ENCODE data around the gene IL1R1. TPM values are rescaled to one million over a fixed set of nuclear protein-coding genes. Genes with fewer than 3 reads are reported as not detected.

IL1R1 gene
- polyA plus RNA-seq, 1 donor from 2014 or later: not detected

GRCh38 chr2:102099536-102100298, 42.8 kb upstream of the IL1R1 start:
- Histone ChIP-seq H3K4me2 (ENCODE audit: low read length) (no peak overlapping the region), H3K4me3 (ENCODE audit: low read length) (no peak overlapping the region), H3K79me2 (replicated peaks; ENCODE audit: insufficient read depth, low read length) (no peaks in the 10 kb centered on the region), H3K9ac (ENCODE audit: low read length) (no peak overlapping the region), H3K9me2 (ENCODE audit: insufficient read depth, low read length) (no peaks in the 10 kb centered on the region), H3K27me3 (ENCODE audit: insufficient read depth, low read depth, low read length) (no peaks in the 10 kb centered on the region), H3K9me3 (ENCODE audit: low read length) (no peaks in the 10 kb centered on the region), H3K36me3 (ENCODE audit: insufficient read depth, low read length) (no peaks in the 10 kb centered on the region), H3F3A (ENCODE audit: insufficient read depth, low read length, poor library complexity, severe bottlenecking) (no peaks in the 10 kb centered on the region), H2AFZ (ENCODE audit: low read depth, low read length) (no peak overlapping the region), H3K27ac (ENCODE audit: low read length) (no peak overlapping the region), H4K20me1 (ENCODE audit: insufficient read depth) (no peaks in the 10 kb centered on the region)
- TF ChIP-seq MXI1 (conservative IDR thresholded peaks at IDR 0.05; ENCODE audit: poor library complexity, severe bottlenecking) (no peak), EZH2 (IDR thresholded peaks at IDR 0.05; ENCODE audit: borderline replicate concordance, insufficient read depth, low read length, poor library complexity, severe bottlenecking) (no peak), EP300 (conservative IDR thresholded peaks at IDR 0.05; ENCODE audit: poor library complexity, severe bottlenecking) (no peak), RAD21 (conservative IDR thresholded peaks at IDR 0.05) (no peak), SMC3 (conservative IDR thresholded peaks at IDR 0.05; ENCODE audit: poor library complexity) (no peak), TAF1 (IDR thresholded peaks at IDR 0.05; ENCODE audit: low read depth) (no peak), POLR2AphosphoS5 (IDR thresholded peaks at IDR 0.05) (no peak), CTCF (IDR thresholded peaks at IDR 0.05; ENCODE audit: poor library complexity, severe bottlenecking) (no peak), REST (IDR thresholded peaks at IDR 0.05; ENCODE audit: borderline replicate concordance) (no peak)

GRCh38 chr2:102100371-102101096, 42.0 kb upstream of the IL1R1 start:
- no peaks in the 10 kb centered on the region for H3K9me3 ChIP-seq (ENCODE audit: low read length)
- no peak overlapping the region for H2AFZ ChIP-seq (ENCODE audit: low read depth, low read length)
- H3K27ac ChIP-seq (ENCODE audit: low read length): no peak overlapping the region
- no peak overlapping the region for H3K9ac ChIP-seq (ENCODE audit: low read length)
- H3K27me3 ChIP-seq (ENCODE audit: insufficient read depth, low read depth, low read length): no peaks in the 10 kb centered on the region
- H3K4me2 ChIP-seq (ENCODE audit: low read length): no peak overlapping the region
- H3K36me3 ChIP-seq (ENCODE audit: insufficient read depth, low read length): no peaks in the 10 kb centered on the region
- no peaks in the 10 kb centered on the region for H4K20me1 ChIP-seq (ENCODE audit: insufficient read depth)
- no peaks in the 10 kb centered on the region for H3K79me2 ChIP-seq (replicated peaks; ENCODE audit: insufficient read depth, low read length)
- H3F3A ChIP-seq (ENCODE audit: insufficient read depth, low read length, poor library complexity, severe bottlenecking): no peaks in the 10 kb centered on the region
- H3K4me3 ChIP-seq (ENCODE audit: low read length): no peak overlapping the region
- TF ChIP-seq EP300 (conservative IDR thresholded peaks at IDR 0.05; ENCODE audit: poor library complexity, severe bottlenecking) (no peak), RAD21 (conservative IDR thresholded peaks at IDR 0.05) (no peak), EZH2 (IDR thresholded peaks at IDR 0.05; ENCODE audit: borderline replicate concordance, insufficient read depth, low read length, poor library complexity, severe bottlenecking) (no peak)
- H3K9me2 ChIP-seq (ENCODE audit: insufficient read depth, low read length): no peaks in the 10 kb centered on the region
